Tibial nerve (tissue), 4 donors: ENCODE data around the gene FTCD. TPM values are rescaled to one million over a fixed set of nuclear protein-coding genes. Genes with fewer than 3 reads are reported as not detected.

Source experiments
- DNase-seq, 2 donors: peaks; one replicate each; pipeline ENCODE4 v3.0.0-alpha.2; 2019; ENCODE audit warnings: low spot score in 2 of 2
- H3K27ac ChIP-seq, 4 donors: fragments of 200-600 bp; sonication (generic) in 3 of 4; one replicate each; pipeline ENCODE4 v1.5.1; 2017 to 2019; ENCODE audit warnings: mild to moderate bottlenecking in 1 of 4
- H3K27me3 ChIP-seq, 2 donors: fragments of 200-600 bp; sonication (generic) in 1 of 2; one replicate each; pipeline versions ENCODE4 v1.5.1 to v1.6.0; 2017 to 2019
- H3K36me3 ChIP-seq, 3 donors: fragments of 200-600 bp; sonication (generic); one replicate each; pipeline ENCODE4 v1.5.1; 2018 to 2019
- H3K4me1 ChIP-seq, 4 donors: fragments of 200-600 bp; sonication (generic) in 3 of 4; one replicate each; pipeline ENCODE4 v1.5.1; 2017 to 2019
- H3K4me3 ChIP-seq, 4 donors: fragments of 200-600 bp; sonication (generic) in 3 of 4; one replicate each; pipeline ENCODE4 v1.5.1; 2017 to 2019; ENCODE audit warnings: mild to moderate bottlenecking in 1 of 4, moderate library complexity in 1 of 4
- H3K9me3 ChIP-seq, 4 donors: fragments of 200-600 bp; sonication (generic) in 3 of 4; one replicate each; pipeline ENCODE4 v1.5.1; 2017 to 2019
- EP300 ChIP-seq, 2 donors: sonication (generic); formaldehyde crosslinking; IDR thresholded peaks; one replicate each; pipeline ENCODE4 v1.6.1; 2017; ENCODE audit warnings: antibody characterized with exemption in 2 of 2, mild to moderate bottlenecking in 1 of 2
- POLR2A ChIP-seq, 2 donors: fragments of 450-650 bp; IDR thresholded peaks; one replicate each; pipeline ENCODE4 v1.6.1; 2017; ENCODE audit warnings: antibody characterized with exemption in 2 of 2, mild to moderate bottlenecking in 2 of 2, moderate library complexity in 2 of 2
- WGBS, 2 donors: methylation state at CpG; one replicate each; pipeline ENCODE4 v1.1.5; 2018; 5-methylcytosine and 5-hydroxymethylcytosine counted together
- total RNA-seq, 4 donors: library from RNA; depleted of rRNA; stranded (reverse); fragments of >200 nt; gene quantifications; one replicate each; pipeline ENCODE4 v1.1.0, GENCODE V29; 2016
- TF ChIP-seq, protein P1 (sequence below), 5 experiments: fragments of 200-600 bp in 3 of 5; fragments of 450-650 bp in 2 of 5; sonication (generic) in 3 of 5; IDR thresholded peaks; one replicate each; pipeline ENCODE4 v1.5.1; 2016 to 2019; ENCODE audit warnings: antibody characterized with exemption in 5 of 5, mild to moderate bottlenecking in 3 of 5, moderate library complexity in 2 of 5

Gene FTCD
- total RNA-seq, 4 donors from 2014 or later, result 2.2 to 21.2 (median 2.5) TPM

DNA sequence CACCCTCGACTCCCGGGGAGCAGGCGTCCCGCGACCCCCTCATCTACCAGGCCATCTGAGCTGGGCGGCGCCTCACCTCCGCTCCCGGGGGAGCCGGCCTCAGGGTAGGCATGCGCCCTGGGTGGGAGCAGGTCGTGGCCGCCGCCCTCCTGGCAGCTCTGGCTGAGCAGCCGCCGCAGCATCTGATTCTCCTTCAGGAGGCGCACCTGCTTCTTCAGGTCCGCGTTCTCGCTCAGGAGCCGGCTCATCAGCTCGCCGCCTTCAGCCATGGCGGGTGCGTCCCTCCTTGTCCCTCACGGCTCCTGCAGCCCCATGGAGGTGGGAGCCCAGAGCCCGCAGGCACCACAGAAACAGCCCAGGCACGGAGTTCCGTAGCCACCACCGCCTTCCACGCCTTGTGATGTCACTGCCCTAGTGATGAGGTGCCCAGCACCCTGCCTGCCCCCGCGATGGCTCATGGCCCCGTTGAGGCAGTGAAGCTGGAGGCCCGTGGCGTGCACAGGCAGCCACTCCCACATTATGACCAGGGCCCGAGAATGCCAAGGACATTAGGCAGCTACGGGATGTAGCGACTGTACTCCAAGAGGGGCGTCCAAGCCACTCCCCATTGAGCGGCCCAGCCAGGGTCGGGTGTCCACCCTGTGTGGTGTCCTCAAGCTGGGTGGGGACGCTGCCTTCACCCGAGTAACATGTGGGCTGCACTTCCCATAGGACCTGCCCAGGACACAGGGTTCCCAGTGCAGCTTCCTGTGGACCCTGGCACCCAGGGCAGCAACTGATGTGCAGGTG lies 27.4 kb upstream of the FTCD start:
- Histone ChIP-seq H3K27me3 (no peaks in the 10 kb centered on the region), H3K36me3 (no peaks in the 10 kb centered on the region), H3K4me1 (peaks cover 0 to 3% (median 0%) of the 10 kb centered on the region in 4 donors), H3K27ac (no peak overlapping the region), H3K4me3 (no peak overlapping the region), H3K9me3 (no peaks in the 10 kb centered on the region)
- TF ChIP-seq POLR2A (IDR thresholded peaks at IDR 0.05) (no peak), EP300 (IDR thresholded peaks at IDR 0.05) (no peak)
- TF ChIP-seq, protein P1, sequence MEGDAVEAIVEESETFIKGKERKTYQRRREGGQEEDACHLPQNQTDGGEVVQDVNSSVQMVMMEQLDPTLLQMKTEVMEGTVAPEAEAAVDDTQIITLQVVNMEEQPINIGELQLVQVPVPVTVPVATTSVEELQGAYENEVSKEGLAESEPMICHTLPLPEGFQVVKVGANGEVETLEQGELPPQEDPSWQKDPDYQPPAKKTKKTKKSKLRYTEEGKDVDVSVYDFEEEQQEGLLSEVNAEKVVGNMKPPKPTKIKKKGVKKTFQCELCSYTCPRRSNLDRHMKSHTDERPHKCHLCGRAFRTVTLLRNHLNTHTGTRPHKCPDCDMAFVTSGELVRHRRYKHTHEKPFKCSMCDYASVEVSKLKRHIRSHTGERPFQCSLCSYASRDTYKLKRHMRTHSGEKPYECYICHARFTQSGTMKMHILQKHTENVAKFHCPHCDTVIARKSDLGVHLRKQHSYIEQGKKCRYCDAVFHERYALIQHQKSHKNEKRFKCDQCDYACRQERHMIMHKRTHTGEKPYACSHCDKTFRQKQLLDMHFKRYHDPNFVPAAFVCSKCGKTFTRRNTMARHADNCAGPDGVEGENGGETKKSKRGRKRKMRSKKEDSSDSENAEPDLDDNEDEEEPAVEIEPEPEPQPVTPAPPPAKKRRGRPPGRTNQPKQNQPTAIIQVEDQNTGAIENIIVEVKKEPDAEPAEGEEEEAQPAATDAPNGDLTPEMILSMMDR (IDR thresholded peaks at IDR 0.05), result no peak
- WGBS, 2 donors, result 89 to 91% methylated on average over 33 to 41 of the region's 44 CpGs
- no peak for DNase-seq

DNA sequence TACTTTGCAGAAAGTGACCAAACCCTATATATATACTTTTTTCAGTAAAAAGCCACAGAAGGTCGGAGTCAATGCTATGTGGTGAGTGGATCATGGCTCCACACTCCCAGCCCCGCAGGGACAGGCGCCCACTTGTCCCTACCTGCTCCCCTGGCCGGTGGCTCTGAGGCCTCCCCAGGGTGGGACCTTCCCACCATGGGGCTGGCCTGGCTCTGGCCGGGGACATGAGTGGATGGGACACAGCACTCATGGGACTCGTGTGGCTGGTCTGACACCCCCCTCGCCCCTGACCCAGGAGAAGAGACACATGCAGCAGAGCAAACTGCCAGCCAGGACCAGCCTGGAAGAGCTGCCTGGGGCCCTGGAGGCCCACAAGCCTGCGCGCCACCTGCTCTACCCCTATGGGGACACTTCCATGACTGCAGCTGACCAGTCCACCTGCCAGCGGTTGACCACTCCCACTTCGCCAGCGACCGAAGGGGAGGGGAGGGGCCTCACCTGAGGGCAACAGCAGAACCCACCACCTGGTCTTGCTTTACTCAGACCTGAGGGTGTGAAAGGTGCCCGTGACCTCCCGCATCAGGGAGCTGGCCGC lies 26.7 kb upstream of the FTCD start:
- no peak overlapping the region for H3K27ac ChIP-seq
- H3K9me3 ChIP-seq, result no peaks in the 10 kb centered on the region
- TF ChIP-seq, protein P1 (IDR thresholded peaks at IDR 0.05), result no peak
- TF ChIP-seq POLR2A (IDR thresholded peaks at IDR 0.05) (no peak), EP300 (IDR thresholded peaks at IDR 0.05) (no peak)
- H3K4me1 ChIP-seq, result peaks cover 0 to 3% (median 0%) of the 10 kb centered on the region in 4 donors
- WGBS, 2 donors, result 79 to 87% methylated on average over 10 of the region's 16 CpGs
- DNase-seq, result no peak
- H3K27me3 ChIP-seq, result no peaks in the 10 kb centered on the region
- H3K4me3 ChIP-seq, result no peak overlapping the region
- no peaks in the 10 kb centered on the region for H3K36me3 ChIP-seq

DNA sequence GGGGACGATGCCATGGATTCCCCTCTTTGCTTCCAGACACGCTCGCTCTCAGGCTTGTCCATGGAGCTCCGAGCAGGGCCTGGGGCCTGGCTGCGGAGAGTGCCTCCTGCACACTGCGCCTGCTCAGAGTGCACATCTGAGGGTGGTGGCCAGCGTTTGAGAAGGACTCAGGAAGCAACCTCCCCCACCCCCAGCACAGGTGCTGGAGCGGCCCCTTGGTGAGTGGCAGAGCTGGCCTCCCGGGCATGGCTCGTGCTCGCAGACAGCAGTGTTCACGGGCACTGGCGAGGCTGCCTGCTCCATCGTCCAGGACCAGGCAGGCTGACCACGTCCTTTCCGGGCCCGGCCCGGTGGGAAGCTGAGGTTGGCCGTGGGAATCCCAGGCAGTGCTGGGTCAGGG lies 26.1 kb upstream of the FTCD start:
- no peak for DNase-seq
- H3K36me3 ChIP-seq, result no peaks in the 10 kb centered on the region
- H3K9me3 ChIP-seq, result peaks cover 0 to 5% (median 2%) of the 10 kb centered on the region in 4 donors
- H3K4me3 ChIP-seq, result no peak overlapping the region
- H3K27ac ChIP-seq, result no peak overlapping the region
- H3K27me3 ChIP-seq, result no peaks in the 10 kb centered on the region
- TF ChIP-seq POLR2A (IDR thresholded peaks at IDR 0.05), result no peak
- TF ChIP-seq EP300 (IDR thresholded peaks at IDR 0.05), result no peak
- TF ChIP-seq, protein P1 (IDR thresholded peaks at IDR 0.05), result no peak
- H3K4me1 ChIP-seq, result peaks cover 0 to 3% (median 0%) of the 10 kb centered on the region in 4 donors
- 76 to 90% methylated on average over 9 to 10 of the region's 19 CpGs for WGBS, 2 donors

DNA sequence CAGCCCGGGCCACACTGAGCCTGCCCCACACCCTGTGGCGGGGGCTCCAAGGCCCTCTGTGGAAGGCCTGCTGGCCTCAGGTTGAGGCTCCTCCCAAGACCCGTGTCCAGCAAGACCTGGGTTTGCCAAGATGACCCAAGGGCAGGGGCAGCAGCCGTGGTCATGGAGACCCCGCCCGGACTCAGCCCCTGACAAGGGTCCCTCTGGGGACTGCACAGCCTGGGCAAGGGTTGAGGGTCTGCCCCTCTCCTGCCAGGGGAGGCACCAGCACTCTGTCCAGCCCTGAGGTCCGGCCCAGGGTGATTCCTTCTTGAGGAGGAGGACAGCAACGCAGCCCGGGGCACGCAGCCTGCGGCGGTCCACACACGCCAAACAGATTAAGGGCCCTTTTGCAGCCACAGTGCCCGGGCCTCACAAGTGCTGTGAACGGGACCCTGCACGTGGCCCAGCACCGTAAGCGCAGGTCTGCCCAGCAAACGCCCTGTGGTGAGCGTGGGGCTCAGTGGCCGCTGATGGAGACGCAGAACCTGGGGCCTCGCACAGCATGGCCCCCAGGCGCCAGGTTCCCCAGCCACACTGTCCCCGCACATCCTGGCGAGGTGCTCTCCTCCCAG lies 25.5 kb upstream of the FTCD start:
- Histone ChIP-seq H3K9me3 (peaks cover 0 to 5% (median 2%) of the 10 kb centered on the region in 4 donors), H3K4me1 (peaks cover 0 to 3% (median 0%) of the 10 kb centered on the region in 4 donors), H3K36me3 (no peaks in the 10 kb centered on the region), H3K27ac (no peak overlapping the region), H3K4me3 (no peak overlapping the region), H3K27me3 (no peaks in the 10 kb centered on the region)
- 83 to 86% methylated on average over 9 to 20 of the region's 26 CpGs for WGBS, 2 donors
- TF ChIP-seq, protein P1 (IDR thresholded peaks at IDR 0.05), result no peak
- TF ChIP-seq EP300 (IDR thresholded peaks at IDR 0.05) (no peak), POLR2A (IDR thresholded peaks at IDR 0.05) (no peak)
- no peak for DNase-seq
